NB4 (cell line): ENCODE data around the gene AOPEP.

Source experiments
- CTCF ChIP-seq: IDR thresholded peaks from one replicate; pipeline ENCODE4 v1.5.1; 2012; ENCODE audit warnings: low read depth, low read length
- MYC ChIP-seq: IDR thresholded peaks from 2 replicates; pipeline ENCODE4 v1.6.1; 2011; ENCODE audit warnings: low read depth, low read length
- POLR2A ChIP-seq: IDR thresholded peaks from 2 replicates; pipeline ENCODE4 v1.6.1; 2011; ENCODE audit warnings: mild to moderate bottlenecking; ENCODE audit not compliant: insufficient read length; ENCODE audit errors: extremely low read depth

GRCh38 chr9:94912700-94913249, 186.3 kb downstream of the AOPEP start:
- TF ChIP-seq CTCF = no peak
- no peak for TF ChIP-seq POLR2A
- TF ChIP-seq MYC = no peak
